ENCODE results near the gene SPAST.
"Not testable (repeated sequence)": the region's sequence is repeated elsewhere in the genome, so short reads cannot be mapped to it uniquely, and the experiment has no call there.

DNA sequence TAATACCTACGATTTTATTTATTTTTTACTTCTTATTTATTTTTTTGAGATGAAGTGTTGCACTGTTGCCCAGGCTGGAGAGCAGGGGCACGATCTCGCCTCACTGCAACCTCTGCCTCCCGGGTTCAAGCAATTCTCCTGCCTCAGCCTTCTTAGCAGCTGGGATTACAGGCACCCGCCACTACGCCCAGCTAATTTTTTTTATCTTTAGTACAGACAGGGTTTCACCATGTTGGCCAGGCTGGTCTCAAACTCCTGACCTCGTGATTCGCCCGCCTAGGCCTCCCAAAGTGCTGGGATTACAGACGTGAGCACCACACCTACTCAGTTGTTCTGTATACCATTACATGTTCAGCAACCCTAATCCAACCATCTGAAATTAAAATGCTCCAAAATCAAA is 100.9 kb downstream of the SPAST start:
- TF ChIP-seq, protein P1, sequence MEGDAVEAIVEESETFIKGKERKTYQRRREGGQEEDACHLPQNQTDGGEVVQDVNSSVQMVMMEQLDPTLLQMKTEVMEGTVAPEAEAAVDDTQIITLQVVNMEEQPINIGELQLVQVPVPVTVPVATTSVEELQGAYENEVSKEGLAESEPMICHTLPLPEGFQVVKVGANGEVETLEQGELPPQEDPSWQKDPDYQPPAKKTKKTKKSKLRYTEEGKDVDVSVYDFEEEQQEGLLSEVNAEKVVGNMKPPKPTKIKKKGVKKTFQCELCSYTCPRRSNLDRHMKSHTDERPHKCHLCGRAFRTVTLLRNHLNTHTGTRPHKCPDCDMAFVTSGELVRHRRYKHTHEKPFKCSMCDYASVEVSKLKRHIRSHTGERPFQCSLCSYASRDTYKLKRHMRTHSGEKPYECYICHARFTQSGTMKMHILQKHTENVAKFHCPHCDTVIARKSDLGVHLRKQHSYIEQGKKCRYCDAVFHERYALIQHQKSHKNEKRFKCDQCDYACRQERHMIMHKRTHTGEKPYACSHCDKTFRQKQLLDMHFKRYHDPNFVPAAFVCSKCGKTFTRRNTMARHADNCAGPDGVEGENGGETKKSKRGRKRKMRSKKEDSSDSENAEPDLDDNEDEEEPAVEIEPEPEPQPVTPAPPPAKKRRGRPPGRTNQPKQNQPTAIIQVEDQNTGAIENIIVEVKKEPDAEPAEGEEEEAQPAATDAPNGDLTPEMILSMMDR (conservative IDR thresholded peaks at IDR 0.05): not testable (repeated sequence)
- not testable (repeated sequence) for TF ChIP-seq ZFX (IDR thresholded peaks at IDR 0.05)

Data from C4-2B (cell line).